A673 (cell line): Measurements from ENCODE around the gene SLX4IP. TPM values are rescaled to one million over a fixed set of nuclear protein-coding genes. Genes with fewer than 3 reads are reported as not detected.
A peak's percentile ranks its signal among the peaks of the same experiment; 100 is the strongest.

ENCODE experiments used
- BruUV-seq: library from RNA; stranded (reverse); fragments of 400-500 nt; replicated peaks from 2 replicates; lab custom pipeline; 2021; lab: Mats Ljungman, UMichigan
- CTCF ChIA-PET: fragments of 300-600 bp; sonication (Branson Sonifier 250); formaldehyde crosslinking; loops from one replicate; lab custom pipeline; 2022; ENCODE audit warnings: antibody characterized with exemption; lab: Charles Lee
- POLR2A ChIA-PET: fragments of 300-600 bp; sonication (Branson Sonifier 250); formaldehyde crosslinking; loops from one replicate; lab custom pipeline; 2022; ENCODE audit warnings: antibody characterized with exemption; ENCODE audit not compliant: low non-redundant PET; lab: Charles Lee
- DNase-seq: peaks from one replicate; pipeline ENCODE4 v3.0.0-alpha.2; 2015; ENCODE audit warnings: low spot score
- H3K27ac ChIP-seq: fragments of 200-600 bp; sonication (generic); 2 replicates; pipeline ENCODE4 v1.5.1; 2016; ENCODE audit warnings: mixed run types, low read depth, mild to moderate bottlenecking, mixed read lengths, antibody characterized with exemption, low read length; ENCODE audit not compliant: poor library complexity, severe bottlenecking
- H3K27me3 ChIP-seq: fragments of 200-600 bp; sonication (generic); replicated peaks from 2 replicates; pipeline ENCODE4 v1.6.1; 2017; ENCODE audit warnings: mixed run types, low read depth, mild to moderate bottlenecking, mixed read lengths, antibody characterized with exemption, low read length; ENCODE audit not compliant: insufficient read depth, poor library complexity
- H3K36me3 ChIP-seq: fragments of 200-600 bp; sonication (generic); 2 replicates; pipeline ENCODE4 v1.6.1; 2016; ENCODE audit warnings: mixed run types, mild to moderate bottlenecking, mixed read lengths, antibody characterized with exemption, low read length; ENCODE audit not compliant: insufficient read depth, poor library complexity, severe bottlenecking
- H3K4me1 ChIP-seq: fragments of 200-600 bp; sonication (generic); 2 replicates; pipeline ENCODE4 v1.6.1; 2017; ENCODE audit warnings: mixed run types, mild to moderate bottlenecking, mixed read lengths, antibody characterized with exemption, low read length; ENCODE audit not compliant: insufficient read depth, poor library complexity, severe bottlenecking
- H3K4me3 ChIP-seq: fragments of 200-600 bp; sonication (generic); 2 replicates; pipeline ENCODE4 v1.5.1; 2016; ENCODE audit warnings: low read depth, mixed run types, mild to moderate bottlenecking, mixed read lengths, low read length; ENCODE audit not compliant: poor library complexity, severe bottlenecking
- H3K9me3 ChIP-seq: fragments of 200-600 bp; sonication (generic); 2 replicates; pipeline ENCODE4 v1.6.1; 2016; ENCODE audit warnings: mixed run types, low read depth, mild to moderate bottlenecking, mixed read lengths, antibody characterized with exemption, low read length; ENCODE audit not compliant: poor library complexity, severe bottlenecking
- CTCF ChIP-seq: fragments of 300-800, 200-600 bp; sonication (generic); conservative IDR thresholded peaks from 2 replicates; pipeline ENCODE4 v1.5.1; 2017; ENCODE audit warnings: low read depth, mild to moderate bottlenecking, antibody characterized with exemption, low read length, moderate library complexity, mixed read lengths
- EZH2 ChIP-seq: fragments of 200-600 bp; sonication (generic); IDR thresholded peaks from 2 replicates; pipeline ENCODE4 v1.6.1; 2017; ENCODE audit warnings: borderline replicate concordance, low read depth, mild to moderate bottlenecking, mixed read lengths, antibody characterized with exemption, low read length; ENCODE audit not compliant: poor library complexity, severe bottlenecking
- intact Hi-C: fragments of 100-400 bp; cut with micrococcal nuclease; formaldehyde crosslinking; loops from one replicate; pipeline ENCODE4 v1.10.0; 2022; ENCODE audit not compliant: unreplicated experiment
- total RNA-seq: library from RNA; stranded (reverse); gene quantifications from 2 replicates; pipeline ENCODE4 v1.2.3, GENCODE V29; 2021

SLX4IP gene
- total RNA-seq, 1 experiment from 2014 or later = 9.8 TPM

GRCh38 chr20:10497791-10498190 is 62.7 kb downstream of the SLX4IP start:
- POLR2A ChIA-PET = no interaction called here
- no peaks in the 10 kb centered on the region for H3K36me3 ChIP-seq
- no TSS peak for BruUV-seq
- TF ChIP-seq EZH2 (no peak), CTCF (no peak)
- H3K27me3 ChIP-seq = no peaks in the 10 kb centered on the region
- no peak overlapping the region for H3K27ac ChIP-seq
- H3K9me3 ChIP-seq = no peaks in the 10 kb centered on the region
- no peak for DNase-seq
- CTCF ChIA-PET = no interaction called here
- intact Hi-C loops = no loop called here
- no peak overlapping the region for H3K4me3 ChIP-seq
- H3K4me1 ChIP-seq = peaks cover 46% of the 10 kb centered on the region

GRCh38 chr20:10498200-10498599 is 63.1 kb downstream of the SLX4IP start:
- H3K27ac ChIP-seq = no peak overlapping the region
- intact Hi-C loops = no loop called here
- ChIA-PET POLR2A (no interaction called here), CTCF (no interaction called here)
- H3K9me3 ChIP-seq = no peaks in the 10 kb centered on the region
- H3K4me3 ChIP-seq = no peak overlapping the region
- BruUV-seq = no TSS peak
- H3K4me1 ChIP-seq = peaks cover 46% of the 10 kb centered on the region
- H3K27me3 ChIP-seq = no peaks in the 10 kb centered on the region
- H3K36me3 ChIP-seq = no peaks in the 10 kb centered on the region
- DNase-seq = no peak
- no peak for TF ChIP-seq EZH2

GRCh38 chr20:10501402-10501801 is 66.3 kb downstream of the SLX4IP start:
- no peak for TF ChIP-seq CTCF
- TF ChIP-seq EZH2 = no peak
- H3K27ac ChIP-seq = peak overlapping the region; percentile 44

GRCh38 chr20:10502098-10502526 is 67.0 kb downstream of the SLX4IP start:
- ChIA-PET CTCF (no interaction called here), POLR2A (no interaction called here)
- Histone ChIP-seq H3K4me1 (peaks cover 59% of the 10 kb centered on the region), H3K9me3 (no peaks in the 10 kb centered on the region), H3K36me3 (no peaks in the 10 kb centered on the region), H3K27ac (peak overlapping the region; percentile 44), H3K4me3 (no peak overlapping the region), H3K27me3 (no peaks in the 10 kb centered on the region)
- DNase-seq = no peak
- no peak for TF ChIP-seq CTCF
- TF ChIP-seq EZH2 = no peak
- intact Hi-C loops = no loop called here
- BruUV-seq = no TSS peak

More at GRCh38 chr20:10501402-10501801, 66.3 kb downstream of the SLX4IP start:
- Histone ChIP-seq H3K9me3 (no peaks in the 10 kb centered on the region), H3K36me3 (no peaks in the 10 kb centered on the region), H3K27me3 (no peaks in the 10 kb centered on the region), H3K4me1 (peaks cover 57% of the 10 kb centered on the region), H3K4me3 (peak overlapping the region; percentile 0)
- intact Hi-C loops = no loop called here
- BruUV-seq = no TSS peak
- DNase-seq = no peak
- ChIA-PET POLR2A (no interaction called here), CTCF (no interaction called here)
